Parathyroid adenoma (tissue), 2 donors: Measurements from ENCODE around the gene SH3BP4.

ENCODE experiments used
- H2AFZ ChIP-seq: fragments of 300-600 bp; sonication (generic); one replicate; pipeline ENCODE4 v1.7.0; 2017; ENCODE audit warnings: antibody characterized with exemption, mild to moderate bottlenecking
- H3K27ac ChIP-seq: fragments of 300-600 bp; sonication (generic); one replicate; pipeline ENCODE4 v1.7.0; 2017
- H3K27me3 ChIP-seq: fragments of 300-600 bp; sonication (generic); one replicate; pipeline ENCODE4 v1.7.0; 2017; ENCODE audit warnings: low read length; ENCODE audit not compliant: control insufficient read depth, insufficient read depth
- H3K36me3 ChIP-seq: fragments of 300-600 bp; sonication (generic); one replicate; pipeline ENCODE4 v1.7.0; 2017; ENCODE audit warnings: low read length; ENCODE audit not compliant: control insufficient read depth, insufficient read depth
- H3K4me1 ChIP-seq: fragments of 300-600 bp; sonication (generic); one replicate; pipeline ENCODE4 v1.7.0; 2017; ENCODE audit warnings: control low read depth
- H3K4me2 ChIP-seq: fragments of 300-600 bp; sonication (generic); one replicate; pipeline ENCODE4 v1.7.0; 2017; ENCODE audit warnings: low read length
- H3K4me3 ChIP-seq: fragments of 300-600 bp; sonication (generic); one replicate; pipeline ENCODE4 v1.7.0; 2017; ENCODE audit warnings: low read depth, low read length
- H3K79me2 ChIP-seq: fragments of 300-600 bp; sonication (generic); one replicate; pipeline ENCODE4 v1.7.0; 2017; ENCODE audit warnings: control low read depth
- H3K9ac ChIP-seq: fragments of 300-600 bp; sonication (generic); one replicate; pipeline ENCODE4 v1.7.0; 2017; ENCODE audit warnings: mild to moderate bottlenecking
- H3K9me3 ChIP-seq: fragments of 300-600 bp; sonication (generic); one replicate; pipeline ENCODE4 v1.7.0; 2017; ENCODE audit warnings: low read length; ENCODE audit not compliant: control insufficient read depth
- TF ChIP-seq, protein P1 (sequence below): fragments of 300-600 bp; sonication (generic); IDR thresholded peaks from one replicate; pipeline ENCODE4 v1.7.0; 2017; ENCODE audit warnings: antibody characterized with exemption, mild to moderate bottlenecking
- donor health status: primary hyperparathyroidism.

The SH3BP4 gene

DNA sequence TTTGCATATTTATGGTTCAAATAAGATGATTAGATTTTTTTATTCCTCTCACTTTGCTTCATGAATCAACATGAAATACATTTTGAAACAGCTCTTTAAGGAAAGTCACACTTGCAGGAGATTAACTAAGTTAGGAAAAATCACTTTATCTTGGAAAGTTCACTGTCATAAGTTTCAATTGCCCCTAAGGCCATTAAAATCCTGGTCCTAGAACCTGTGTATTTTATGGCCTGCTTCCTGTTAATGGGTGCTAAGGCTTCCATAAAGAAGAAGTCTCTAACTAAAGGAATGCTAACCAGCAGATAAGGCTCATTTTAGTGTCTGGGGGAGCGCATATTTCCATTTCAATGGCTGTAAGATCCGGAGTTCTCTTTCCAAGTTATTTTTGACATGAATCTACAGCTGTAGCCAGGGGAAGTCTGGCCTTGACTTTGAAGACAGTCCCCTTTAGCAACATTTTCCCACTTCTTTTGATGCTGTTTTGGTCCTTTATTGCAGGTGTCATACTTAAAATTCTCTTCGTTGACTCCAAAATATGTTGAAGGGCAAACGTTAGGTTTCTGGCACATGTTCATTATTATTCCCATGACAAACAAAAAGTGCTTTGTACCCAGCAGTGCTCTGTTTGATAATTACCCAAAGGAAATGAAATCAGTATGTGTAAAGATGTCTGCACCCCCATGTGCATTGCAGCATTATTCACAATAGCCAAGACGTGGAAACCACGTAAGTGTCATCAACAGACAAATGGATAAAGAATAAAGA, 34.4 kb upstream of the SH3BP4 start:
- Histone ChIP-seq H3K79me2 (no peaks in the 10 kb centered on the region), H2AFZ (no peak overlapping the region), H3K4me3 (no peak overlapping the region), H3K9ac (no peak overlapping the region), H3K4me2 (no peak overlapping the region), H3K27me3 (no peaks in the 10 kb centered on the region), H3K9me3 (no peaks in the 10 kb centered on the region), H3K36me3 (no peaks in the 10 kb centered on the region), H3K4me1 (no peaks in the 10 kb centered on the region), H3K27ac (no peak overlapping the region)
- TF ChIP-seq, protein P1, sequence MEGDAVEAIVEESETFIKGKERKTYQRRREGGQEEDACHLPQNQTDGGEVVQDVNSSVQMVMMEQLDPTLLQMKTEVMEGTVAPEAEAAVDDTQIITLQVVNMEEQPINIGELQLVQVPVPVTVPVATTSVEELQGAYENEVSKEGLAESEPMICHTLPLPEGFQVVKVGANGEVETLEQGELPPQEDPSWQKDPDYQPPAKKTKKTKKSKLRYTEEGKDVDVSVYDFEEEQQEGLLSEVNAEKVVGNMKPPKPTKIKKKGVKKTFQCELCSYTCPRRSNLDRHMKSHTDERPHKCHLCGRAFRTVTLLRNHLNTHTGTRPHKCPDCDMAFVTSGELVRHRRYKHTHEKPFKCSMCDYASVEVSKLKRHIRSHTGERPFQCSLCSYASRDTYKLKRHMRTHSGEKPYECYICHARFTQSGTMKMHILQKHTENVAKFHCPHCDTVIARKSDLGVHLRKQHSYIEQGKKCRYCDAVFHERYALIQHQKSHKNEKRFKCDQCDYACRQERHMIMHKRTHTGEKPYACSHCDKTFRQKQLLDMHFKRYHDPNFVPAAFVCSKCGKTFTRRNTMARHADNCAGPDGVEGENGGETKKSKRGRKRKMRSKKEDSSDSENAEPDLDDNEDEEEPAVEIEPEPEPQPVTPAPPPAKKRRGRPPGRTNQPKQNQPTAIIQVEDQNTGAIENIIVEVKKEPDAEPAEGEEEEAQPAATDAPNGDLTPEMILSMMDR, result no peak

DNA sequence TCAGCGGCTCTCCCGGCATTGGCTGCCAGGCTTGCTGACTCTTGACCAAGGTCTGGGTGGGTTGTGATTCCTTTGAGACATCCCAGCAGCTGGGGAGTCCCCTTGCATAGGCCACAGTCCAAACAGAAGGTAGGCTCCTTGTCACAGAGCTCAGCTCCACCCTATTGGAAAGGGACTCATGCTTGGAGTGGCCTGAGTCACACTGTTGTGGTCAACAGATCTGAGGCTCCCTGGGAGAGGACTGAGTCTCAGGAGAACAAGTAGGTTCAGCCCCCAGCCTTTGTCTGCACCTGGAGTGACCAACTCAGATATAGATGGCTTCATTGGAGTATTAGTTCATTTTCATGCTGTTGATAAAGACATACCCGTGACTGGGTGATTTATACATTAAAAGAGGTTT, 32.1 kb upstream of the SH3BP4 start:
- no peak overlapping the region for H3K27ac ChIP-seq
- no peaks in the 10 kb centered on the region for H3K36me3 ChIP-seq
- H2AFZ ChIP-seq, result no peak overlapping the region
- no peak overlapping the region for H3K4me2 ChIP-seq
- no peak overlapping the region for H3K4me3 ChIP-seq
- no peak overlapping the region for H3K9ac ChIP-seq
- no peaks in the 10 kb centered on the region for H3K79me2 ChIP-seq
- no peaks in the 10 kb centered on the region for H3K4me1 ChIP-seq
- TF ChIP-seq, protein P1, result no peak
- no peaks in the 10 kb centered on the region for H3K9me3 ChIP-seq
- no peaks in the 10 kb centered on the region for H3K27me3 ChIP-seq

DNA sequence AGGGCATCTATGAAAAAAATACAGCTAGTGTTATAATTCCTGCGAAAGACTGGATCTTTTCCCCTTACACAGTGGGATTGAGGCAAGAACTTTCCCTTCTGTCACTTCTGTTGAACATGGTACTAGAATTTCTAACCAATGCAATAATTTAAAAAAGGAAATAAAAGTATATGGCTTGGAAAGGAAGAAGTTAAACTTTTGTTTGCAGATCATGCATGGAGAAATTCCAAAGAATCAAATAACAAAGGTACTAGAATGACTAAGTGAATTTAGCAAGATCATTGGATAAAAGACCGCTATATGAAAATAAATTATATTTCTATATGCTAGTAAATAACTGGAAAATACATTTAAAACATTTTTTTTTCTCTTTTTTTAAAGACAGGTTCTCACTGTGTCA, 31.0 kb upstream of the SH3BP4 start:
- Histone ChIP-seq H3K27ac (no peak overlapping the region), H3K27me3 (no peaks in the 10 kb centered on the region), H2AFZ (no peak overlapping the region), H3K9me3 (no peaks in the 10 kb centered on the region), H3K9ac (no peak overlapping the region), H3K4me3 (no peak overlapping the region), H3K36me3 (no peaks in the 10 kb centered on the region), H3K4me2 (no peak overlapping the region), H3K79me2 (no peaks in the 10 kb centered on the region), H3K4me1 (no peaks in the 10 kb centered on the region)
- TF ChIP-seq, protein P1, result no peak

DNA sequence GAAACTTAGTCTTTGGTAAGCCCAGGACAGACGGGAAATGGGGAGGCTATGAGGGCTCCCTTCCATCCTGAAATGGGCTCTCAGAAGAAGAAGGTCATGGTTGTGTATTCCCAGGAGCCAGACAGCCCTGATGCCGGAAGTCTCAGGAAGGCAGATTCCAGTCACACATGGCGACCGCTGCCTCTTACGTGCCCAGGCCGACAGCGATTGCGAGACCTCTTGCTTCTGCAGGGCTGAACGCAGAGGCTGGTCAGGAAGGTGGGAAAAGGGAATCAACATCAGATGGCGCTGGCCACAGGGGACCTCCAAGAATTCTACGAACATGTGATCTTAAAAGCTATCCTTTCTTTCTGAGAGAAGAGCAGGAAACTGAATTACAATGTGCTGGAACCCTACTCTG, 22.8 kb upstream of the SH3BP4 start:
- no peak overlapping the region for H2AFZ ChIP-seq

More for the DNA sequence above, 22.8 kb upstream of the SH3BP4 start:
- Histone ChIP-seq H3K27me3 (no peaks in the 10 kb centered on the region), H3K4me2 (no peak overlapping the region), H3K27ac (no peak overlapping the region), H3K9me3 (no peaks in the 10 kb centered on the region), H3K79me2 (no peaks in the 10 kb centered on the region), H3K36me3 (no peaks in the 10 kb centered on the region), H3K9ac (no peak overlapping the region), H3K4me1 (no peaks in the 10 kb centered on the region), H3K4me3 (no peak overlapping the region)
- TF ChIP-seq, protein P1, result no peak
